Sigmoid colon (tissue), 7 donors: ENCODE measurements around the gene CEP250. TPM values are rescaled to one million over a fixed set of nuclear protein-coding genes. Genes with fewer than 3 reads are reported as not detected.

Source experiments
- DNase-seq: peaks from one replicate; pipeline ENCODE4 v3.0.0-alpha.2; 2019
- H3K27ac ChIP-seq, 4 donors: fragments of 200-600 bp; sonication (generic); one replicate each; pipeline ENCODE4 v1.5.1; 2016 to 2019; ENCODE audit warnings: mild to moderate bottlenecking in 1 of 4
- H3K27me3 ChIP-seq, 3 donors: fragments of 200-600 bp; sonication (generic); one replicate each; pipeline ENCODE4 v1.5.1; 2019; ENCODE audit warnings: mild to moderate bottlenecking in 1 of 3
- H3K36me3 ChIP-seq, 4 donors: fragments of 200-600 bp; sonication (generic); one replicate each; pipeline ENCODE4 v1.5.1; 2016 to 2019
- H3K4me1 ChIP-seq, 4 donors: fragments of 200-600 bp; sonication (generic); one replicate each; pipeline ENCODE4 v1.5.1; 2017 to 2019
- H3K4me3 ChIP-seq, 4 donors: fragments of 200-600 bp; sonication (generic); one replicate each; pipeline ENCODE4 v1.5.1; 2017 to 2019; ENCODE audit warnings: mild to moderate bottlenecking in 2 of 4, moderate library complexity in 1 of 4
- H3K9me3 ChIP-seq, 4 donors: fragments of 200-600 bp in 3 of 4; sonication (generic) in 3 of 4; one replicate each; pipeline versions ENCODE4 v1.5.1 to v1.6.1; 2013 to 2019
- EP300 ChIP-seq, 4 donors: sonication (generic); formaldehyde crosslinking; IDR thresholded peaks; one replicate each; pipeline ENCODE4 v1.6.1; 2017; ENCODE audit warnings: antibody characterized with exemption in 4 of 4
- POLR2A ChIP-seq, 2 donors: fragments of 450-650 bp; IDR thresholded peaks; one replicate each; pipeline ENCODE4 v1.6.1; 2016; ENCODE audit warnings: antibody characterized with exemption in 2 of 2, mild to moderate bottlenecking in 2 of 2, moderate library complexity in 2 of 2
- POLR2AphosphoS5 ChIP-seq, 4 donors: sonication (generic); formaldehyde crosslinking; IDR thresholded peaks; one replicate each; pipeline ENCODE4 v1.6.1; 2017; ENCODE audit warnings: antibody characterized with exemption in 4 of 4
- WGBS, 2 donors: extraction: QIAGEN DNeasy Blood & Tissue Kit; methylation state at CpG; one replicate each; pipeline ENCODE4 v1.1.7; 2013; 5-methylcytosine and 5-hydroxymethylcytosine counted together
- intact Hi-C: fragments of 100-400 bp; cut with DNase I; formaldehyde crosslinking; loops from one replicate; pipeline ENCODE4 v1.15.1; 2023
- polyA plus RNA-seq, 3 donors: library from polyadenylated mRNA; stranded (reverse); fragments of 200-250 nt; gene quantifications; one replicate each; pipeline ENCODE4 v1.2.3, GENCODE V29; 2013
- total RNA-seq, 4 donors: library from RNA; depleted of rRNA; stranded (reverse); fragments of >200 nt; gene quantifications; one replicate each; pipeline ENCODE4 v1.1.0, GENCODE V29; 2016
- TF ChIP-seq, protein P1 (sequence below), 4 experiments: fragments of 450-650 bp in 3 of 4; fragments of 200-600 bp in 1 of 4; IDR thresholded peaks; one replicate each; pipeline ENCODE4 v1.5.1; 2016 to 2019; ENCODE audit warnings: antibody characterized with exemption in 4 of 4, mild to moderate bottlenecking in 3 of 4, moderate library complexity in 2 of 4
- donor health status: healthy with polysubstance abuse.
- donor health status: Bipolar disorder and iron deficiency.
- donor health status: healthy.

CEP250 gene
- total and polyA plus RNA-seq, 7 donors: 6.6 to 35.2 (median 16.4) TPM

DNA sequence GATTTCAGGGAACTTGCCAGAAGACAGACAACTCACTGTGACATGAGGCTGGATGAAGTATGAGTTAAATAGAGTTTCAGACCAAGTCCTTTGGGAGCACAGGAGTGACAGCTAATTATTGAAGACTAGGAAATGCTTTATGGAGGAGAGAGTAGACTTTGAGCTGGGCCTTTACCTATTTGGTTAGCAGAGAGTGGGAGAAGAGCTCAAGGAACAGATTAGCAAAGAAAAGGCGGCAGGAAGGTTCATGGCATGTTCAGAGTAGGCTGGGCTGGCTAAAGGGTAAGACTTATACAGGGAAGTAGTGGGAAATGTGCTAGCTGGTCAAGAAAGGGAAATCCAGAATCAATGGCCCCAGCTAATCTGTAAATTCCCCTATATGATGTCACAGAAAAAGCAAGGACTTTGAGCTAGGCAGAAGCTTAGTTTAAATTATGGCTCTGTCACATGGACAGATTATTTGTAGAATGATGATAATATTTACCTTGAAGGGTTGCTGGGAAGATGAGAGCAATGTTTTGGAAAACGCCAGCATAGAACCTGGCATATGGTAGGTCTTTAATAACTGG lies 19.0 kb downstream of the CEP250 start:
- intact Hi-C loops: no loop called here
- peaks cover 17 to 100% (median 49%) of the 10 kb centered on the region in 4 donors for H3K36me3 ChIP-seq
- 82 to 92% methylated on average over 2 of the region's 2 CpGs for WGBS, 2 donors

DNA sequence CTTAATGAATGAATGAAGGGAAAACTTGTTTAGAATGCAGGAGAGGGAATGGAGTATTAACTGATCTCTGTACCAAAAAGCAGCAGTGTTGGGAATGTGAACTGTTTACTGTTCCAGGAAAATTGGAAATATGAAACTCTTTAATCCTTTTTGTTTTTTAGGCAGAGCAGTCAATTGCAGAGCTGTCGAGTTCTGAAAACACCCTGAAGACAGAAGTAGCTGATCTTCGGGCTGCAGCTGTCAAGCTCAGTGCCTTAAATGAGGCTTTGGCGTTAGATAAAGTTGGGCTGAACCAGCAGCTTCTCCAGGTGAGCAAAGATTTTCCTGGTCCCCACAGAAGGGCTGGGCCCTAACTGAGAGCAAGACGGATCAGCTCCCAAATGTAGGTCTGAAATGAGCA lies 20.9 kb downstream of the CEP250 start:
- DNase-seq: no peak
- Histone ChIP-seq H3K36me3 (peaks cover 20 to 100% (median 52%) of the 10 kb centered on the region in 4 donors), H3K4me3 (no peak overlapping the region)

More for the DNA sequence above, 19.0 kb downstream of the CEP250 start:
- H3K27me3 ChIP-seq: no peaks in the 10 kb centered on the region
- no peak overlapping the region for H3K4me3 ChIP-seq
- no peaks in the 10 kb centered on the region for H3K9me3 ChIP-seq
- TF ChIP-seq POLR2A (IDR thresholded peaks at IDR 0.05) (no peak), EP300 (IDR thresholded peaks at IDR 0.05) (no peak), POLR2AphosphoS5 (IDR thresholded peaks at IDR 0.05) (no peak)
- TF ChIP-seq, protein P1, sequence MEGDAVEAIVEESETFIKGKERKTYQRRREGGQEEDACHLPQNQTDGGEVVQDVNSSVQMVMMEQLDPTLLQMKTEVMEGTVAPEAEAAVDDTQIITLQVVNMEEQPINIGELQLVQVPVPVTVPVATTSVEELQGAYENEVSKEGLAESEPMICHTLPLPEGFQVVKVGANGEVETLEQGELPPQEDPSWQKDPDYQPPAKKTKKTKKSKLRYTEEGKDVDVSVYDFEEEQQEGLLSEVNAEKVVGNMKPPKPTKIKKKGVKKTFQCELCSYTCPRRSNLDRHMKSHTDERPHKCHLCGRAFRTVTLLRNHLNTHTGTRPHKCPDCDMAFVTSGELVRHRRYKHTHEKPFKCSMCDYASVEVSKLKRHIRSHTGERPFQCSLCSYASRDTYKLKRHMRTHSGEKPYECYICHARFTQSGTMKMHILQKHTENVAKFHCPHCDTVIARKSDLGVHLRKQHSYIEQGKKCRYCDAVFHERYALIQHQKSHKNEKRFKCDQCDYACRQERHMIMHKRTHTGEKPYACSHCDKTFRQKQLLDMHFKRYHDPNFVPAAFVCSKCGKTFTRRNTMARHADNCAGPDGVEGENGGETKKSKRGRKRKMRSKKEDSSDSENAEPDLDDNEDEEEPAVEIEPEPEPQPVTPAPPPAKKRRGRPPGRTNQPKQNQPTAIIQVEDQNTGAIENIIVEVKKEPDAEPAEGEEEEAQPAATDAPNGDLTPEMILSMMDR (IDR thresholded peaks at IDR 0.05): no peak
- no peak overlapping the region for H3K27ac ChIP-seq
- no peaks in the 10 kb centered on the region for H3K4me1 ChIP-seq
- DNase-seq: no peak

DNA sequence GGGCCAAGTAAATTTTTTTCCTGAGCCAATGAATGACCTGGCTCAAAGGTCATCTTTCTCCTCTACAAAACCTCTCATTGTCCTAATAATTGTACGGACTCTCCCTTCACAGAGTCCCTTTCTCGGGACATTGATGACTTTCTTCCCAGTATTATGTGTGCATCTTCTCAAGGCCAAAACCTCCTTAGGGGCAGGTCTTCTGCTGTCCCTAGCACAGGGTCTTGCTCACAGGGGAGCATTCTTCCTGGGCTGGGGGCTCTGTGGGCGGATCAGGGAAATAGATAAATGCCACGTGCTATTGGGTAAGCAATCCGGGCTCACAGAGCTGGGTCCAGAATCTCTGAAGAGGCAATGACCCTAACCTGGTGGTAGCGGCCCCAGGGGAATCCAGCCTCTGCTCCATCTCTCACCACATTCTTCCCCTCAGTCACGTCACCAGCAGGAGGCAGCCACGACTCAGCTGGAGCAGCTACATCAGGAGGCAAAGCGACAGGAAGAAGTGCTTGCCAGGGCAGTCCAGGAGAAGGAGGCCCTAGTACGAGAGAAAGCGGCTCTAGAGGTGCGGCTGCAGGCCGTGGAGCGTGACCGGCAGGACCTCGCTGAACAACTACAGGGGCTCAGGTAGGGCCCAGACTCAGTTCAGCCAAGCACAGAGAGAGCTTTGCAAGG lies 23.5 kb downstream of the CEP250 start:
- H3K27me3 ChIP-seq: no peaks in the 10 kb centered on the region
- no peak for DNase-seq
- H3K27ac ChIP-seq: no peak overlapping the region
- H3K4me3 ChIP-seq: no peak overlapping the region
- H3K36me3 ChIP-seq: peaks cover 9 to 85% (median 35%) of the 10 kb centered on the region in 4 donors
- no peaks in the 10 kb centered on the region for H3K9me3 ChIP-seq
- TF ChIP-seq, protein P1 (IDR thresholded peaks at IDR 0.05): no peak
- no peak for TF ChIP-seq POLR2A (IDR thresholded peaks at IDR 0.05)
- TF ChIP-seq POLR2AphosphoS5 (IDR thresholded peaks at IDR 0.05): no peak
- TF ChIP-seq EP300 (IDR thresholded peaks at IDR 0.05): no peak
- intact Hi-C loops: no loop called here
- H3K4me1 ChIP-seq: no peaks in the 10 kb centered on the region
- 88% methylated on average over 16 of the region's 16 CpGs for WGBS, 2 donors

More for the DNA sequence above, 20.9 kb downstream of the CEP250 start:
- TF ChIP-seq EP300 (IDR thresholded peaks at IDR 0.05): no peak
- no peak for TF ChIP-seq POLR2AphosphoS5 (IDR thresholded peaks at IDR 0.05)
- TF ChIP-seq, protein P1 (IDR thresholded peaks at IDR 0.05): no peak
- no peak for TF ChIP-seq POLR2A (IDR thresholded peaks at IDR 0.05)
- WGBS, 2 donors: 93% methylated on average over 4 of the region's 4 CpGs
- H3K4me1 ChIP-seq: no peaks in the 10 kb centered on the region
- no peaks in the 10 kb centered on the region for H3K9me3 ChIP-seq
- H3K27ac ChIP-seq: no peak overlapping the region
- intact Hi-C loops: no loop called here
- no peaks in the 10 kb centered on the region for H3K27me3 ChIP-seq

DNA sequence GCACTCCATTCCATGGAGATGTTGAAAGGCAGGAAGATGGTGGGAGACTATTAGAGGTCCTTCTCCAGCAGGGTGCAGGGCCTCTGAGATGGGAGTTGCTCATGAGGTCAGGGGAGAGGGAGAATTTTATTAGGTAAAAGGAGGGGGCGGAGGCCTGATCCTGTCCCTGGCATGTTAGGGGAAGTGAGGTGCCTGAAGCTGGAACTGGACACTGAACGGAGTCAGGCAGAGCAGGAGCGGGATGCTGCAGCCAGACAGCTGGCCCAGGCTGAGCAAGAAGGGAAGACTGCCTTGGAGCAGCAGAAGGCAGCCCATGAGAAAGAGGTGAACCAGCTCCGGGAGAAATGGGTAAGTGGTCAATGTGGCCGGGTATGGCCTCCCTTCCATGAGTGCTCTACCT lies 24.4 kb downstream of the CEP250 start:
- no peaks in the 10 kb centered on the region for H3K9me3 ChIP-seq
- H3K27me3 ChIP-seq: no peaks in the 10 kb centered on the region
- peaks cover 13 to 84% (median 35%) of the 10 kb centered on the region in 4 donors for H3K36me3 ChIP-seq
- H3K4me3 ChIP-seq: no peak overlapping the region
- 94 to 96% methylated on average over 5 of the region's 5 CpGs for WGBS, 2 donors
- intact Hi-C loops: no loop called here
- H3K4me1 ChIP-seq: no peaks in the 10 kb centered on the region
- no peak for DNase-seq
- TF ChIP-seq EP300 (IDR thresholded peaks at IDR 0.05): no peak
- no peak for TF ChIP-seq POLR2A (IDR thresholded peaks at IDR 0.05)
- no peak for TF ChIP-seq POLR2AphosphoS5 (IDR thresholded peaks at IDR 0.05)
- TF ChIP-seq, protein P1 (IDR thresholded peaks at IDR 0.05): no peak
- no peak overlapping the region for H3K27ac ChIP-seq
